UCSD-AML1 (cell line): Measurements from ENCODE around the gene TIMM22.
A peak's percentile ranks its signal among the peaks of the same experiment; 100 is the strongest.
"Not testable (repeated sequence)": the region's sequence is repeated elsewhere in the genome, so short reads cannot be mapped to it uniquely, and the experiment has no call there.

Experiments used
- DNase-seq: peaks from one replicate; lab custom pipeline; 2025; ENCODE audit not compliant: unreplicated experiment; lab: John Stamatoyannopoulos, UW

The TIMM22 gene

DNA sequence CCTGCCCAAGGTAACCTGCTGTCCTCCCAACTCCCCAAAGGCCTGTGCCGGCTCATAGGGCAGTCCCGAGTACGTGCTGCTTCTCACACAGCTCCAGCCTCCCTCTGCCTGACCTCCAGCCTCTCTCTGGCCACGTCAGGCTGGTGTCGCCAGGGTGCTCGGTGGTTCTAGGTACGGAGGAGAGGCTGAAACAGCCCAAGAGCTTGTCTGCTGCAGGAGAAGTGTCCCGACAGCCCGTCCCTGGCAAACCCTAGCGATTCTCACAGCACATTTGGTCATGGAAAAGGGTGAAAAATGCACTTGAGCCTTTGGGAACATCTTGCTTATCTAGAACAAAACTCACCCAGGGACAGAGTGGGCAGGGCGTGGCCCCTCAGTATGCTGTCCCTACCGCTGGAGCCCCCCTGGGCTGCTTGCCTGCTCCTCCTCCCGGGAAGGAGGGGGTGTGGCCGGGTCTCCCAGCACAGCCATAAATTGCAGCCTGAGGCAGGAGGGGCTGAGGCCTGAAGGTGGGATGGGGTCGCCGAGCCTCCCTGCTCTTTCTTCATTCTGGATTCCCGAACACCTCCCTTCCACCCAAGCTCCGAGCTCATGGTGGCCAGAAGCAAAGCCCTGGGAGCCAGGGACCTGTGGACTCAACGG, 40.4 kb downstream of the TIMM22 start:
- DNase-seq = no peak

DNA sequence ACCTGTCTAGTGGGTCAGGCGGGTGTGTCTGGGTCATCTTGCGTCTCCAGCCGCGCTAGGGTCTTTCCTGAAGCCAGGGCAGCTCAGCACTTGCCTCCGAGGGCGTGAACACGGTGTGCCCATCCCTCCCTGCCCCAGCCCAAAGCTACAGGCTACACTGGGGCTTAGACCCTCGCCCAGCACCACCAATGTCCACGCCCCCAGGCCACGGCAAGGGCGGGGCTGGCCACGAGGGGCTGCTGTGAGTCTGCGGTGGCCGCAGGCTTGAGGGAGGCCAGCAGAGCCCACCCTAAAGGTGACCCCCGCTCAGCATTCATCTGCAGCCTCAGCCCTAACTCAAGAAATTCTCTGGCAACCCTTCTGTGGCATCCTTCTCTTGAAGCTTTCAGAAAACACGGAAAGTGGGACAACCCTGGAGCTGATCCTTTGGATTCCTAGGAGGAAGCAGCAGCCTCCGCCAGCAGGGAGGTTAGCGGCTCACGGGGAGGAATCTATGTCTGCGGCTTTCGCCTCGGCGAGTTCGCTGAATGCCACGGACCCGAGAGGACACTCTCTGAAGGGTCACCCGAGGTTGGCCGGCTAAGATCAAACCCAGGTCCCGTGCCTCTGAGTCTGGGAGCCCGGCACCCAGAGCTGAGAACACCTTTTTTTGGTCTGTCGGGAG, 41.7 kb downstream of the TIMM22 start:
- no peak for DNase-seq

DNA sequence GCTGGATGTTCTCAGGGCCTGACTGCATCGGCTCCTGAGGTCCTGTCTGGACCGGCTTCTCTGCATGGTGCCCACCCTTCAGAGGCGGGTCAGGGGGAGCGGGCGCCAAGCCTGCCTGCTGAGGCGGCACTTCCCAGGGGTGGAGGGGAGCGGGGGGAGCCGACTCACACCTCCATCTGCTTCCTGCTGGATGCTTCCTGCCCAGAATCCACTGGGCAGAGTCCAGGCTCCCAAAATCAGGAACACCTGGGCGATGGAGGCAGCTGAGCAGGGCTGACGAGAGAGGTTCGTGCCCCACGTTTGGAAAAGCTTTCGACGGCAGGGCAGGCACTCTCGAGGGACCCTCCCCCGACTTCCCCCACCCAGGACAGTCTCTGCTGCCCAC, 42.2 kb downstream of the TIMM22 start:
- DNase-seq = no peak

DNA sequence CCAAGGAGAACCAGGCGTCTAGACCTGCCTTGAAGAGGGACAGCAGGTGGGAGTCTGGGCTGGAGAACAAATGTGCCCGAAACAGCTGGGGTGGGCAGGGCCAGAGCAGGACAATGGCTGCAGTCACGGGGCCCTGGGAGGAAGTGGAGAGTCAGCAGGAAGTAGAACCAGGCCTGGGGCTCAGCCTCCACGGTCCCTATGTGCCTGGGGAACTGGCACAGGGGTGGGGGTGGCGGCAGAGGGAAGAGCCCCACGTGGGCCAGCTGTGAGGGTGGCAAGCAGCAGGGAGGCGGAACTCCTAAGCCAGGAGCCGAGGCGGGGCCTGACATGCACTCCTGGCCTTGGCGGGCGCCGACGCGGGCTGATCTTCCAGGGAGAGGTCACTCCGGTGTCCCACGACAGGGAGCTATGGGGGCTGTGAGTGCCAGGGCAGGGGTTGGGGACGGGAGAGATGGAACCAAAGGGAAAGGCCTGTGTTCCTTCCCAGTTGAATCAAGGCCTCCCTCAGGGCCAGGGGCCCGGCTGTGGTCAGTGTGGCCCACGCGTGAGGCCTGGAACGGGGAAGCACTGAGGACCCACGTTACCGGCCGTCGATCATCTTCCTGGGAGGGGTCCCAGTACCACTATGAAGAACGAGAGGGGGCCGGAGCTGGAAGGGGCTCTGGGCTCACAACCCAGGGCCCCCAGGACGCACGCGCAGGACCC, 42.7 kb downstream of the TIMM22 start:
- peak; percentile 90 for DNase-seq

DNA sequence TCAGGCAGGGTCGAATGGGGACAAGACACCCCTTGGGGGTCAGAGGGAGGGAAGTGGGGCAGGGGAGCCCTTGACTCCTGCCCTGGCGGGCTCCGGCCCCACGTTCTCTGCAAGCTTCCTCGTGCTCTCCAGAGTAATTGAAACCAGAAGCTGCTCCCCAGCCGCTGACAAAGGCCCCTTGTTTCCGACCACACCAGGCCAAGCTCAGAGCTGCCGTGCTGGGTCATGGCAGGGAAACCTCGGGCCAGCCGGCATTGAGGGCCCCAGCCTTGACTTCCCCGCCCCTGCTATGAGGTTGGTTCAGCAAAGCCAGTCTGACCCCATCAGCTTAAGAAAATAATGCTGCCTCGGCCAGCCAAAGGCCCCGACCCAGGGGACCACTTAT, 43.3 kb downstream of the TIMM22 start:
- DNase-seq = peak; percentile 39

DNA sequence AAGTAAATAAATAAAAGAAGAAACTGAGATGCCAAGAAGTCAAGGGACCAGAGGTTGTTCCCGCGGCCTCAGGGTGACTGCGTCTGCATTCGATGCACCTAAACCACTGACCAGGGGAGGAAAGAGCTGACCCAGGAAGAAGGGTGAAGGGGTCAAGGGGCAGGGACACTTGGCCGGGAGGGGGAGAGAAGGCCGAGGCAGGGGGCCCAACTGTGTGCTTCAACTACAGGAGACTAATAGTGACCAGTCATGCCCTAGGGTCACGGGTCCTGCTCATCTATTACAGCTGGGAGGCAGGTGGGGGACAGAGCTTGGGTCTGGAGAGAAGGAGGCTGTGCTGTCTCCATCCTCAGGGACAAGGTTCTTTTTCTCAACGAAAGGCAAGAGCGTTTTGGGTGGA, 44.8 kb downstream of the TIMM22 start:
- no peak for DNase-seq

DNA sequence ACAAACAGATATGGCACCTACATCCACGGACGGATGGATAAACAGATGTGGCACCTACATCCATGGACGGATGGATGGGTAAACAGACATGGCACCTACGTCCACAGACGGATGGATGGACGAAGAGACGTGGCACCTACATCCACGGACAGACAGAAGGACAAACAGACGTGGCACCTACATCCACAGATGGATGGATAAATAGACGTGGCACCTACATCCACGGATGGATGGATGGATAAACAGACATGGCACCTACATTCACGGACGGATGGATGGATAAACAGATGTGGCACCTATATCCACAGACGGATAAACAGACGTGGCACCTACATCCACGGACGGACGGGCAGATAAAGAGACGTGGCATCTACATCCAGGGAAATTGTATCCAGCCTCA, 45.6 kb downstream of the TIMM22 start:
- no peak for DNase-seq

DNA sequence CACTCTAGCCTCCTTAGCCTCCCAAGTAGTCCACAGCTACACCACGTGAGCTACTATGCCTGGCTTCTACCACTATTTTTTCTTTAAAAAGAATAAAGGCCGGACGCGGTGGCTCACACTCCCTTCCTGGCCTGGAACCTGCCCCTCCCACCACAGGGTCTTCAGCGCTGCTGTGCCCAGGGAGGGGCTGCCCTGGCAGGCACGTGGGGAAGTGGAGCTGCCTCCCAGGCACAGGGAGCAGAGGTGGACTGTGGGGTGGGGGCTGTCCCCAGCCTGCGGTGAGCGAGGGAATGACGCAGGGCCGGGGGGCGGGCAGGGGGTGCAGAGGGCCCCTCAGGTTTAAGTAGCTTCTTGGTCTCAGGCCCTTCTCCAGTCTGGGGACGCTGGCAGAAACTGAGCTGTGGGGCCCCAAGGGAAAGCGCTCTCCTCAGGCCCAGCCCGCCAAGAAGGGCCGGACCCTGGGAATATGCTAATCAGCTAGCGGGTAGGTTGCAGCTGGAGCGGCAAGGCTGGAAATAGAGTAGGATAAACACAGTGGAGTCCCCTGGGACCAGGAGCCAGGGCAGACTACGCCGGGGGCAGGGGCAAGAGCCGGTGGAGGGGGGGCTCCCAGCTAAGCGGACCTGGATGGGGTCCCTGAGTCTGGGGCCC, 46.8 kb downstream of the TIMM22 start:
- DNase-seq = peak; percentile 82

DNA sequence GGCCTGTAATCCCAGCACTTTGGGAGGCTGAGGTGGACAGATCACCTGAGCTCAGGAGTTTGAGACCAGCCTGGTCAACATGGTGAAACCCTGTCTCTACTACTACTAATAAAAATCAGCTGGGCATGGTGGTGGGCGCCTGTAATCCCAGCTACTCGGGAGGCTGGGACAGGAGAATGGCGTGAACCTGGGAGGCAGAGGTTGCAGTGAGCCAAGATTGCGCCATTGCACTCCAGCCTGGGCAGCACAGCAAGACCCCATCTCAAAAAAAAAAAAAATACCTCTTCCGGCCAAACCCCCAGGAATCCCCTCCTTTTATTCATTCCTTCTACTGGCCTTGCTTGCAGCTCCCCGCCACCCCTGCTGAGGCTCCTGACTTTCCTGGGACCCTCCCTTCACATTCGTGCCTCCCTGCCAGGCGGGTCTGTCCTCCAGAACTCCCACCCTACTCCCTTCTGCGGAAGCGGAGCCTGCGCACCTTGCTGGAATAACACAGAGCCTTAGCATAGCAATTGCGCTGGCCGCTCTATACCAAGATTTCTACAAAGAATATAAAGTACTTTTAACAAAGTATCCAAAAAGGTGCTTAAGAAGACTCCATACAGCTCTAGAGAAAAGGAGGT, 47.6 kb downstream of the TIMM22 start:
- DNase-seq = not testable (repeated sequence)

DNA sequence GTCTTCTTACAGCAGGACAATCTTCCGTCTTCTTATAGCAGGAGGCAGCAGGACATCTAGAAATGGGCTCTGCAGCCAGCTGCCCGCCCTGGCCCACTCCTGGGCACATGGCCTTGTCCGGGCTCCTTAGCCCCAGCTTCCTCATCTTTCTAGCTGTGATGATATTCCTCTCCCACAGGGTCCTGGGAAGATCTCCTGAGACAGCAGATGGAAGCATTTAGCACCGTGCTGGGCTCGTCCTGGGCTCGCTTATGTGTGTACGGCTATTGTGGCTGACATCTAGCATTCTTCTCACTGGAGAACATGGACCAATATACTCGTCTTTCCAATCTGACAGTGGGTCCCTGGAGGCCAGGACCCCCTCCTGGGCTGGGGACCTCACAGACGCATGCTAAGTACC, 48.5 kb downstream of the TIMM22 start:
- no peak for DNase-seq

DNA sequence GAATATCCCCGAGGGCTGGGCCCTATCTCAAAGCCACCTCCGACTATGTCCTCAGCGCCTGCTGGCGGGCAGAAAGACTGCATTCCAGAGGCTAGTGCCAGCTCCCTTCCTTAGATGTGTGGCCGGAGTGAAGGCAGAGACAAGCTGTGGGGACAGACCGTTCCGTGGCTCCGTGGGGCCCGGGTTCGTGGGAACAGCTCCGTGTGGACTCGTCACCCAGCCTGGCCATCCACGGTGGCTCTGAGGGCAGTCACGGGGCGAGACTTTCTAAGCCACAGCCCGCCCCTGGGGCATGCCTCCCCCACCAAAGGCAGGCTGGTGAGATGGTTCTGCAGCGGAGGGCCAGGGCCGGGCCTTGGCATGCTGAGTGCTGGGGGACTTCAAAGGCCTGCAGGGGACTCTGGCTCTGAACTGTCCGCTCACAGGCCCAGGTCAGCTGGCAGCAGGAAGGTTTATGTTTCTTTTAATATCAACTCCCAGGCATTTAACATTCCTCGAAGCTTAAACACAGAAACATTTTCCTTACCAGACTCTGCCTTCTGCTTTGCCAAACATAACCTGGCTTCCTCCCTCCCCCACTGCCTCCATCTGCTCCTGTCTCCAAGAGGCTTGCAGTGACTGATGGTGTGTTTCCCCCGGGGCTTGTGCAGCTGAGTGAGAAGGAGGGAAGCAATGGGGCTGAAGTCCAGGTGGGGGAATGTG, 50.4 kb downstream of the TIMM22 start:
- DNase-seq = no peak

DNA sequence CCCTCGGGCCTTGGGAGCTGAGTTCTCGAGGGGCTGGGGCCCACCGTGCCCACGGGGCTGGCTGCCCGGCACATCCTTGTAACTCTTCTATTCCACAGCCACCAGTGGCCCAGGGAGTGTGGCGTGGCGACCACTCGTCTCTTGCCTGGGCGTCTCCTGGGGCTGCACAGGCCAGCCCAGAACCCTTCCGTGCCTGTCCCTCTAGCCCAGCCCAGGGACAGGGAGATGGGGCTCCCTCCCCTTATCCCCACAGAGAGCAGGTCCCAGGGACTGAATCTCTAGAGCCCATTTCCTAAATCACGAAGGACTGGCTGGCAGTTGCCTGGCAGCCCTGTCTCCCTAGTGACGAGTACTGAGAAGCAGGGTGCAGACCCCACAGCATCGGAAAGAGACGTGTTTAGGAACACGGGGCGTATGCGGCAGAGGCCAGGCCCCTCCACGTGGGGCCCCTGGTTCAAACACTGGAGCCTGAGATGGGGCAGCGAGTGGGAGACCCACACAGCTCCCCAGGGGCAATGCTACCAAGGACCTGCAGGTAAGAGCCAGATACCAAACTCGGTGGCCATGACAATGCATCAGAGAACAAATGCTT, 51.0 kb downstream of the TIMM22 start:
- DNase-seq = no peak

DNA sequence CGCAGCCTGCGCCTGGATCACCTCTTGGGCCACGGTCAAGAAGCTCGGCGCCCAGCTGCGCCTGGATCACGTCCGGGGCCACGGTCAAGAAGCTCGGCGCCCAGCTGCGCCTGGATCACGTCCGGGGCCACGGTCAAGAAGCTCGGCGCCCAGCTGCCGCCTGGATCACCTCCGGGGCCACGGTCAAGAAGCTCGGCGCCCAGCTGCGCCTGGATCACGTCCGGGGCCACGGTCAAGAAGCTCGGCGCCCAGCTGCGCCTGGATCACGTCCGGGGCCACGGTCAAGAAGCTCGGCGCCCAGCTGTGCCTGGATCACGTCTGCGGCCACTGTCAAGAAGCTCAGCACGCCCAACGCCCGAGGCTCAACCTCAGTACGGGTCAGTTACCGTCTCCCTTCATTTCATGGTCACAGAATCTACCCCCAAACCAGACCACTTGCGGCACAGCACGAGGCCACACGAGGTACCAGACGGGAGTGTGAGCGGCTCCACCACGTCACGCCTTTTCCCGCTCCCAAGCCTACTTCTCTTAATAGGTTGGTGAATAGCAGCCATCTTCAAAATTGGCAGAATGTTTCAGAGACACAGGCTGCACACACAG, 51.7 kb downstream of the TIMM22 start:
- not testable (repeated sequence) for DNase-seq

DNA sequence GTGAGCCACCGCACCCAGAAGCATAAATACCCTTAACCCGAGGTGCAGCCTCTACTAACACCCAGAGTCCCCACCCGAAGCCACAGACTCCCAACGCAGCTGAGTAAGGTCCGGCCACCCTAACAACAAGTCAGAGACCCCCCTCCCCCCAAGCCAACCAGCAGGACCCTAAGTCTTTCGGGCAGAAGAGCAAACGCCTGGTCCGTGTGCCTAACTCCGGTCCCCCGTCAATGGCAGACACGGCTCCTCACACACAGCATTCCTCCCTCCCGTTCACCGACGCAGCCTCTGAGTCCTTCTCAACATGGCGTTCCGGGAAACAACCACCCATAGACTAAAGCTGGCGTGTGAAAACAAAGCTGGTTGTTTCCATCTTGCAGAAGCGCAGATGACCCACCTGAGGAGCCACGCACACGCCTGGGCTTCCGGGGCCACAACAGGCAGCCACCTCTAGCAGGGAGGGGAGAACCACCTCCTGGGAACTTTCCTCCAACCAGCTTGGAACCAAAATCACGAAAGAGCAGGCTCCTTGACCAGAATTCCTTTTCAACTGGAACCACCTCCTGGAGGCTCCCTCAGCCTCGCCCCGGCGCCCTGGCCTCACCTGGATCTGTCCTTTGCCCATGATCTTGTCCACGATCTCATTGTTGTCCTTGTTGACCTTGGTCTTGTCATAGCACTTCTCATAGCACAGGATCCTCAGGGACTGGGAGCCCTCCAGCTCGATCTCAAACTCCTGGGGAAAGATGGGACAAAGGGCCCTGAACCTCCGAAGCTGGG, 52.7 kb downstream of the TIMM22 start:
- no peak for DNase-seq

DNA sequence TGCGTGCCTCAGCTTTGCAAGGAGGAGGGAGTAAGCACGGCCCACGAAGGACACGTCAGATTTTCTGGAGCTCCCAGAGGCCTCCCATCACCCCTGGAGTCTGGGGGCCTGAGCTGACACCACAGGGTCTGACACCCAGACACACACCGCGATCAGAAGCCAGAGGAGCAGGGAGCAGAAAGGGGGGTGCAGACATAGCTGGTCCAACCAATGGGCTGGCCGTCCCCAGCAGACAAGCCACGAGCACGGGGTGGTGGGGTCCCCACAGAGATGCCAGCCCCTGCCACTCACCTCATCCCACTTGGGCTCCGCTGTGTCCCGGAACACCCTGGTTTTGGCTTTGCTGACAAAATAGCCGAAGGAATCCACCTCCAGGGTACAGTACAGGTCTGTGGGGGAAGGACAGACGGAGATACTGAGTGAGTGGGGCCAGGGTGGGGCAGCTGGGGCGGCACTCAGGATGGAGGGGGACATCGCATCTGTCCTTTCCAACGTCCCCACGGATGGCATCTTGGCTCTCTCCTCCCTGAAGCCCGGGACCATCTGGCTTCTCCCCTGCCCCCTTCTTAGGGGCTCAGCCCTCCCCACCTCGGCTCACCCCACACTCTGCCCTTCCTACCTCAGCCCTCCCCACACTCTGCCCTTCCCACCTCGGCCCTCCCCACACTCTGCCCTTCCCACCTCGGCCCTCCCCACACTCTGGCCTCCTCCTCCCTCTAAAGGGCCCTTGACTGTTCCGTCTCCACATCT, 53.5 kb downstream of the TIMM22 start:
- DNase-seq = no peak

DNA sequence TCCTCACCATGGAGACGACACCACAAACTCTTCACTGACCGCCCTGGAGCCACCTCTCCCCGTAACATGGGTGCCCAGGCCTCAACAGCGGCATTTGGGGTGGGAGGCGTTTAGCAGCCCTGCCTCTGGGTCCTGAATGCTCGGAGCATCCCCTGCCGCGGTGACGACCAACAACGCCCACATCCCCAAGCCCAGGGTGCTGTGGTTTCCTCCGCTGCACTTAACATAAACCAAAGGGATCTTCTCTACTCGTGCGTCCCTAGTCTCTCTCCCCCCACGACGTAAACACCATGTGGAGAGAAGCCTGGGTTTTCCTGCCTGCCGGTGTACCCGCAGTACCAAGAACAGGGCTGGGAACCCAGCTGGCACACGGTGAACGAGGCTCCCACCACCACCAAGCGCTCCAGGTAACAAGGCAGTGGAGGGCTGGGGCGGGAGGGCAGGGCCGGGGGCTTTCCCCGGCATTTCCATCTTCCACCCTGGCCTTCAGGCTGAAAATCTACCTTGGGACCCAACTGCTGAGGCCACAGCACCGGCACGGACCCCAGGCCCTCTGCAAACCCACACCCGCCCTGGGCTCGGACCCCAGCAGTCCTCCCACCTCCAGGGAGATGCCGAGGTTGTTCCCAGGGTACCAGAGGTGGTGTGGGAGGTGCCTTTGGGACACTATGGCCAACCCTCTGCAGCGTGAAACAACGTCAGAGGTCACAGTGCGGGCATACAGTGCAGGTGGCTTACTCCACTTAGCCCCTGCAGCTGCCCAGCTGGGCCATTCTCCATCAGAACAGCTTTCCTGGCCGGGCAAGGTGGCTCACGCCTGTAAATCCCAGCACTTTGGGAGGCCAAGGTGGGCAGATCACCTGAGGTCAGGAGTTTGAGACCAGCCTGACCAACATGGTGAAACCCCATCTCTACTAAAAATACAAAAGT, 54.3 kb downstream of the TIMM22 start:
- DNase-seq = no peak
